Neural cell (in vitro differentiated cells): ENCODE results near the gene TMTC1. TPM values are rescaled to one million over a fixed set of nuclear protein-coding genes. Genes with fewer than 3 reads are reported as not detected.
"Not testable (repeated sequence)": the region's sequence is repeated elsewhere in the genome, so short reads cannot be mapped to it uniquely, and the experiment has no call there.

Experiments
- H2AFZ ChIP-seq: fragments of 200-600, 300-800 bp; sonication (generic), shearing (Covaris generic); 2 replicates; pipeline ENCODE4 v1.6.0; 2014; ENCODE audit warnings: low read depth, mild to moderate bottlenecking, antibody characterized with exemption, low read length, moderate library complexity
- H3F3A ChIP-seq: fragments of 200-600 bp; shearing (Covaris generic); 2 replicates; pipeline ENCODE4 v1.6.1; 2016; ENCODE audit warnings: mild to moderate bottlenecking, moderate library complexity, mixed read lengths, antibody characterized with exemption, low read length; ENCODE audit not compliant: insufficient read depth, poor library complexity, severe bottlenecking
- H3K27ac ChIP-seq: fragments of 200-600, 300-800 bp; sonication (generic), shearing (Covaris generic); 2 replicates; pipeline ENCODE4 v1.5.1; 2014; ENCODE audit warnings: mild to moderate bottlenecking, low read length, moderate library complexity
- H3K27me3 ChIP-seq: fragments of 300-800, 200-600 bp; sonication (generic), shearing (Covaris generic); 2 replicates; pipeline ENCODE4 v1.6.0; 2014; ENCODE audit warnings: mild to moderate bottlenecking, low read depth, low read length, moderate library complexity; ENCODE audit not compliant: insufficient read depth
- H3K36me3 ChIP-seq: fragments of 300-800, 200-600 bp; sonication (generic), shearing (Covaris generic); 2 replicates; pipeline ENCODE4 v1.5.1; 2014; ENCODE audit warnings: mild to moderate bottlenecking, antibody characterized with exemption, low read length, moderate library complexity; ENCODE audit not compliant: insufficient read depth
- H3K4me2 ChIP-seq: fragments of 300-800, 200-600 bp; sonication (generic), shearing (Covaris generic); 2 replicates; pipeline ENCODE4 v1.6.0; 2014; ENCODE audit warnings: mild to moderate bottlenecking, low read length
- H3K4me3 ChIP-seq: fragments of 300-800, 200-600 bp; sonication (generic), shearing (Covaris generic); 2 replicates; pipeline ENCODE4 v1.5.1; 2014; ENCODE audit warnings: mild to moderate bottlenecking, low read length, moderate library complexity
- H3K79me2 ChIP-seq: fragments of 200-600 bp; shearing (Covaris generic); replicated peaks from 2 replicates; pipeline ENCODE4 v1.6.0; 2014; ENCODE audit warnings: mild to moderate bottlenecking, low read length, moderate library complexity; ENCODE audit not compliant: insufficient read depth
- H3K9ac ChIP-seq: fragments of 300-800, 200-600 bp; sonication (generic), shearing (Covaris generic); 2 replicates; pipeline ENCODE4 v1.6.1; 2016; ENCODE audit warnings: mild to moderate bottlenecking, low read length, mixed read lengths
- H3K9me2 ChIP-seq: fragments of 200-600 bp; shearing (Covaris generic); 2 replicates; pipeline ENCODE4 v1.6.1; 2016; ENCODE audit warnings: mild to moderate bottlenecking, low read length, mixed read lengths; ENCODE audit not compliant: insufficient read depth
- H3K9me3 ChIP-seq: fragments of 200-600, 300-800 bp; sonication (generic), shearing (Covaris generic); 2 replicates; pipeline ENCODE4 v1.6.1; 2016; ENCODE audit warnings: mild to moderate bottlenecking, mixed run types, low read length, moderate library complexity, mixed read lengths
- H4K20me1 ChIP-seq: fragments of 200-600 bp; shearing (Covaris generic); 2 replicates; pipeline ENCODE4 v1.6.1; 2016; ENCODE audit warnings: mild to moderate bottlenecking, mixed run types; ENCODE audit not compliant: insufficient read depth
- EP300 ChIP-seq: fragments of 450-650 bp; conservative IDR thresholded peaks from 2 replicates; pipeline ENCODE4 v1.6.1; 2014; ENCODE audit warnings: antibody characterized with exemption, mild to moderate bottlenecking, moderate library complexity; ENCODE audit not compliant: poor library complexity, severe bottlenecking
- EZH2 ChIP-seq: fragments of 200-600, 300-800 bp; shearing (Covaris generic), sonication (generic); IDR thresholded peaks from 2 replicates; pipeline ENCODE4 v1.6.1; 2014; ENCODE audit warnings: antibody characterized with exemption, low read length, borderline replicate concordance, mild to moderate bottlenecking; ENCODE audit not compliant: insufficient read depth, poor library complexity, severe bottlenecking
- MXI1 ChIP-seq: fragments of 450-650 bp; conservative IDR thresholded peaks from 2 replicates; pipeline ENCODE4 v1.6.1; 2014; ENCODE audit warnings: antibody characterized with exemption, mild to moderate bottlenecking; ENCODE audit not compliant: poor library complexity, severe bottlenecking
- POLR2AphosphoS5 ChIP-seq: IDR thresholded peaks from 2 replicates; pipeline ENCODE4 v1.6.1; 2012
- RAD21 ChIP-seq: fragments of 450-650 bp; conservative IDR thresholded peaks from 2 replicates; pipeline ENCODE4 v1.6.1; 2014; ENCODE audit warnings: antibody characterized with exemption, mild to moderate bottlenecking, moderate library complexity
- SMC3 ChIP-seq: fragments of 450-650 bp; conservative IDR thresholded peaks from 2 replicates; pipeline ENCODE4 v1.6.1; 2014; ENCODE audit warnings: antibody characterized with exemption, mild to moderate bottlenecking, moderate library complexity; ENCODE audit not compliant: poor library complexity
- TAF1 ChIP-seq: IDR thresholded peaks from 2 replicates; pipeline ENCODE4 v1.6.1; 2012; ENCODE audit warnings: low read depth
- polyA plus RNA-seq: library from polyadenylated mRNA; depleted of rRNA; stranded (reverse); fragments of >200 nt; gene quantifications from 2 replicates; pipeline ENCODE4 v1.2.3, GENCODE V29; 2014
- TF ChIP-seq, protein P1 (sequence below): fragments of 450-650 bp; IDR thresholded peaks from 2 replicates; pipeline ENCODE4 v1.5.1; 2014; ENCODE audit warnings: antibody characterized with exemption, mild to moderate bottlenecking, moderate library complexity; ENCODE audit not compliant: poor library complexity, severe bottlenecking
- TF ChIP-seq, protein P2 (sequence below): IDR thresholded peaks from 2 replicates; pipeline ENCODE4 v1.6.1; 2012; ENCODE audit warnings: borderline replicate concordance

The TMTC1 gene
- polyA plus RNA-seq, 1 donor from 2014 or later: 10.0 TPM

DNA sequence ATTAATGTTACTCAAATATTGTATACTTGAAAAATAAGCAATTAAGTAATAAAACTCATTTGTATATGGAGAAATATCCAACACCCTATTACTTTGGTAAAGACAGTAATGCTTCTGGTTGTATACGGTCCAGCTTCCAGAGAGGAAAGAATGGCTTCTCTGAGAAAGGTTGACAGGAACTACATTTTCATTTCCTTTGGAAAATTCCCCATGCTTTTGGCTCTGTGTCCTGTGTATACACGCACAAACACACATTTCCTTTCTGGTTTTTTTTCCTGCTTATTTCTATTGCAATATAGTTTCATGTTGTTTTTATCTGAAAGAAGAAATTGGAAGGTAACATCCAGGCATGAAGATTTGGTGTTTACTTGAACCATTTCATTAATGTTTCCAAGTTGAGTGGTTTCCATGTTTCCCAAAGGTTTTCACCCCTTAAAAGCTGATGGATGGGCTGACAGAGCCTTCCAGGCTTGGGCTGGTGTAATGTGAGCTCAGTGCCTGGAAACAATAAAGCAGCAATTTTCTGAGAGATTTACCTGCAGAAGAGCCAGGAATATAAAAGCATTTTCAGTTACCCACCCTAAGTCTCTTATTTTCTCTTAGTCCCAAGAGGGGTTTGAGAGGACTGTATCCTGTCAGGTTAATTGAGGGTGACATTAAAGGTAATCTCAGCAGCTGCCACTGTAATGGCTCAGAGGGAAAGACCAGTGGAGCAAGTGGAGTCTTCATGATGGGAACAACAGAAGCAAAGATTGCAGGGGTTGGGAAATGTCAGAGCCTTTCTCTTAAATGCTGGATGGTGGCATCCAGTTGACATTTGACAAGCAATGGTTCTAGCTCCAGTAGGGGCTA, 33.4 kb upstream of the TMTC1 start:
- Histone ChIP-seq H3K9me3 (no peaks in the 10 kb centered on the region), H2AFZ (no peak overlapping the region), H3K27ac (peak overlapping the region; percentile 69), H4K20me1 (no peaks in the 10 kb centered on the region), H3K4me3 (peak overlapping the region; percentile 15), H3K79me2 (no peaks in the 10 kb centered on the region), H3K9ac (no peak overlapping the region), H3K27me3 (no peaks in the 10 kb centered on the region), H3K9me2 (no peaks in the 10 kb centered on the region), H3F3A (no peaks in the 10 kb centered on the region), H3K36me3 (no peaks in the 10 kb centered on the region), H3K4me2 (peak overlapping the region; percentile 1)
- TF ChIP-seq MXI1 (no peak), TAF1 (no peak), POLR2AphosphoS5 (peak; percentile 66), SMC3 (no peak), EZH2 (no peak), EP300 (peak; percentile 87), RAD21 (no peak)
- TF ChIP-seq, protein P1, sequence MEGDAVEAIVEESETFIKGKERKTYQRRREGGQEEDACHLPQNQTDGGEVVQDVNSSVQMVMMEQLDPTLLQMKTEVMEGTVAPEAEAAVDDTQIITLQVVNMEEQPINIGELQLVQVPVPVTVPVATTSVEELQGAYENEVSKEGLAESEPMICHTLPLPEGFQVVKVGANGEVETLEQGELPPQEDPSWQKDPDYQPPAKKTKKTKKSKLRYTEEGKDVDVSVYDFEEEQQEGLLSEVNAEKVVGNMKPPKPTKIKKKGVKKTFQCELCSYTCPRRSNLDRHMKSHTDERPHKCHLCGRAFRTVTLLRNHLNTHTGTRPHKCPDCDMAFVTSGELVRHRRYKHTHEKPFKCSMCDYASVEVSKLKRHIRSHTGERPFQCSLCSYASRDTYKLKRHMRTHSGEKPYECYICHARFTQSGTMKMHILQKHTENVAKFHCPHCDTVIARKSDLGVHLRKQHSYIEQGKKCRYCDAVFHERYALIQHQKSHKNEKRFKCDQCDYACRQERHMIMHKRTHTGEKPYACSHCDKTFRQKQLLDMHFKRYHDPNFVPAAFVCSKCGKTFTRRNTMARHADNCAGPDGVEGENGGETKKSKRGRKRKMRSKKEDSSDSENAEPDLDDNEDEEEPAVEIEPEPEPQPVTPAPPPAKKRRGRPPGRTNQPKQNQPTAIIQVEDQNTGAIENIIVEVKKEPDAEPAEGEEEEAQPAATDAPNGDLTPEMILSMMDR: no peak
- TF ChIP-seq, protein P2, sequence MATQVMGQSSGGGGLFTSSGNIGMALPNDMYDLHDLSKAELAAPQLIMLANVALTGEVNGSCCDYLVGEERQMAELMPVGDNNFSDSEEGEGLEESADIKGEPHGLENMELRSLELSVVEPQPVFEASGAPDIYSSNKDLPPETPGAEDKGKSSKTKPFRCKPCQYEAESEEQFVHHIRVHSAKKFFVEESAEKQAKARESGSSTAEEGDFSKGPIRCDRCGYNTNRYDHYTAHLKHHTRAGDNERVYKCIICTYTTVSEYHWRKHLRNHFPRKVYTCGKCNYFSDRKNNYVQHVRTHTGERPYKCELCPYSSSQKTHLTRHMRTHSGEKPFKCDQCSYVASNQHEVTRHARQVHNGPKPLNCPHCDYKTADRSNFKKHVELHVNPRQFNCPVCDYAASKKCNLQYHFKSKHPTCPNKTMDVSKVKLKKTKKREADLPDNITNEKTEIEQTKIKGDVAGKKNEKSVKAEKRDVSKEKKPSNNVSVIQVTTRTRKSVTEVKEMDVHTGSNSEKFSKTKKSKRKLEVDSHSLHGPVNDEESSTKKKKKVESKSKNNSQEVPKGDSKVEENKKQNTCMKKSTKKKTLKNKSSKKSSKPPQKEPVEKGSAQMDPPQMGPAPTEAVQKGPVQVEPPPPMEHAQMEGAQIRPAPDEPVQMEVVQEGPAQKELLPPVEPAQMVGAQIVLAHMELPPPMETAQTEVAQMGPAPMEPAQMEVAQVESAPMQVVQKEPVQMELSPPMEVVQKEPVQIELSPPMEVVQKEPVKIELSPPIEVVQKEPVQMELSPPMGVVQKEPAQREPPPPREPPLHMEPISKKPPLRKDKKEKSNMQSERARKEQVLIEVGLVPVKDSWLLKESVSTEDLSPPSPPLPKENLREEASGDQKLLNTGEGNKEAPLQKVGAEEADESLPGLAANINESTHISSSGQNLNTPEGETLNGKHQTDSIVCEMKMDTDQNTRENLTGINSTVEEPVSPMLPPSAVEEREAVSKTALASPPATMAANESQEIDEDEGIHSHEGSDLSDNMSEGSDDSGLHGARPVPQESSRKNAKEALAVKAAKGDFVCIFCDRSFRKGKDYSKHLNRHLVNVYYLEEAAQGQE: peak; percentile 97

DNA sequence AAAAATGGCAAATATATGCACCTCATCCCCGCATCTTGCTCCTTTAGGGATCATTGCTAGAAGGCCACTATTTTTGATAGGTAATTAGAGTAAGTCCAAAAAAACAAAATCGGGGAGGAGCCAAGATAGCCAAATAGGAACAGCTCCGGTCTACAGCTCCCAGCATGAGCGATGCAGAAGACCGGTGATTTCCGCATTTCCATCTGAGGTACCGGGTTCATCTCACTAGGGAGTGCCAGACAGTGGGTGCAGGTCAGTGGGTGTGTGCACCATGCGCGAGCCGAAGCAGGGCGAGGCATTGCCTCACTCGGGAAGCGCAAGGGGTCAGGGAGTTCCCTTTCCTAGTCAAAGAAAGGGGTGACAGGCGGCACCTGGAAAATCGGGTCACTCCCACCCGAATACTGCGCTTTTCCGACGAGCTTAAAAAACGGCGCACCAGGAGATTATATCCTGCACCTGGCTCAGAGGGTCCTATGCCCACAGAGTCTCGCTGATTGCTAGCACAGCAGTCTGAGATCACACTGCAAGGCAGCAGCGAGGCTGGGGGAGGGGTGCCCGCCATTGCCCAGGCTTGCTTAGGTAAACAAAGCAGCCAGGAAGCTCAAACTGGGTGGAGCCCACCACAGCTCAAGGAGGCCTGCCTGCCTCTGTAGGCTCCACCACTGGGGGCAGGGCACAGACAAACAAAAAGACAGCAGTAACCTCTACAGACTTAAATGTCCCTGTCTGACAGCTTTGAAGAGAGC, 26.0 kb upstream of the TMTC1 start:
- H3K4me2 ChIP-seq, H3K79me2 ChIP-seq, H3K27ac ChIP-seq, H3K4me3 ChIP-seq, H3K9me2 ChIP-seq, H2AFZ ChIP-seq, H3K9ac ChIP-seq, H3K36me3 ChIP-seq, H3K9me3 ChIP-seq, H4K20me1 ChIP-seq, H3F3A ChIP-seq, H3K27me3 ChIP-seq: not testable (repeated sequence)
